Activated naive CD4-positive, alpha-beta T cell treated with anti-CD3 and anti-CD28 coated beads for 36 hours (primary cell): ENCODE data around the gene HS6ST2. TPM values are rescaled to one million over a fixed set of nuclear protein-coding genes. Genes with fewer than 3 reads are reported as not detected.

Source experiments
- CTCF ChIA-PET: fragments of 350-600 bp; sonication (Branson Sonifier 250); formaldehyde crosslinking; loops from one replicate; lab custom pipeline; 2021; ENCODE audit warnings: antibody characterized with exemption; lab: Charles Lee
- DNase-seq: peaks from one replicate; pipeline ENCODE4 v3.0.0-alpha.2; 2020
- H3K27ac Mint-ChIP-seq: one replicate; pipeline ENCODE4 v1.8.0; 2021; ENCODE audit warnings: mild to moderate bottlenecking, mixed read lengths
- H3K27me3 Mint-ChIP-seq: one replicate; pipeline ENCODE4 v1.8.0; 2021; ENCODE audit warnings: low read depth, mixed read lengths
- H3K36me3 Mint-ChIP-seq: one replicate; pipeline ENCODE4 v1.8.0; 2021; ENCODE audit warnings: low read depth, mixed read lengths
- H3K4me1 Mint-ChIP-seq: one replicate; pipeline ENCODE4 v1.8.0; 2021; ENCODE audit warnings: low read depth, mixed read lengths
- H3K4me3 Mint-ChIP-seq: one replicate; pipeline ENCODE4 v1.8.0; 2021; ENCODE audit warnings: mild to moderate bottlenecking, moderate library complexity, mixed read lengths
- H3K9me3 Mint-ChIP-seq: one replicate; pipeline ENCODE4 v1.8.0; 2021; ENCODE audit warnings: mixed read lengths
- intact Hi-C: fragments of 100-400 bp; cut with micrococcal nuclease; formaldehyde crosslinking; loops from one replicate; pipeline ENCODE4 v1.15.1; 2023
- total RNA-seq, 2 experiments: library from RNA; stranded (reverse); gene quantifications; one replicate each; pipeline ENCODE4 v1.2.3, GENCODE V29; 2021

HS6ST2 gene
- total RNA-seq, 2 experiments from 2014 or later: 0.98 to 1.3 TPM

GRCh38 chrX:132862562-132862961 is 95.9 kb downstream of the HS6ST2 start:
- DNase-seq: no peak
- Mint-ChIP-seq H3K9me3 (no peaks in the 10 kb centered on the region), H3K4me1 (no peaks in the 10 kb centered on the region), H3K4me3 (no peak overlapping the region), H3K36me3 (no peaks in the 10 kb centered on the region), H3K27me3 (peaks cover 9% of the 10 kb centered on the region), H3K27ac (no peak overlapping the region)
- CTCF ChIA-PET: no interaction called here
- intact Hi-C loops: no loop called here

DNA sequence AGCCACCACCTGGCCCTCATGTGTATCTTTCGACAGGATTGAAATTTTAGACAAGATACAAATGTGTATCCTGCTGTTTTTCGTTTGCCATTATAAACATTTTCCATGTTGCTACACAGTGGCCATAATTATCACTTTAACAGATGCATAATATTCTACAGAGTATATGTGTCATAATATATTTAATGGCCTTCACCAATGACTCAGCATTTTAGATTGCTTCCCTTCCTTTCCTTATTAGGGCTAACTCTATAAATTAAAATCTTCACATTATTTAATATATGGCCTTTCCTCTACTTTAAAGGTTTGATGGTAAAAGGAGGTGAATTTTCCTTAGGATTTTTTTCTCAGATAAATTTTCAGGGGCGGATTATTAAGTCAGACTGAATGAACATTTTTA is 97.4 kb downstream of the HS6ST2 start:
- intact Hi-C loops: no loop called here
- H3K36me3 Mint-ChIP-seq: no peaks in the 10 kb centered on the region
- H3K27ac Mint-ChIP-seq: no peak overlapping the region
- H3K9me3 Mint-ChIP-seq: no peaks in the 10 kb centered on the region
- H3K4me3 Mint-ChIP-seq: no peak overlapping the region
- CTCF ChIA-PET: no interaction called here
- no peak for DNase-seq
- peaks cover 9% of the 10 kb centered on the region for H3K27me3 Mint-ChIP-seq
- no peaks in the 10 kb centered on the region for H3K4me1 Mint-ChIP-seq

- H3K27ac Mint-ChIP-seq: no peak overlapping the region
- no peak overlapping the region for H3K4me3 Mint-ChIP-seq
- intact Hi-C loops: no loop called here
- H3K9me3 Mint-ChIP-seq: no peaks in the 10 kb centered on the region
- H3K4me1 Mint-ChIP-seq: no peaks in the 10 kb centered on the region
- no peaks in the 10 kb centered on the region for H3K36me3 Mint-ChIP-seq
- DNase-seq: no peak
- peaks cover 9% of the 10 kb centered on the region for H3K27me3 Mint-ChIP-seq
- CTCF ChIA-PET: no interaction called here
Observed at GRCh38 chrX:132860200-132860599, 98.2 kb downstream of the HS6ST2 start.

DNA sequence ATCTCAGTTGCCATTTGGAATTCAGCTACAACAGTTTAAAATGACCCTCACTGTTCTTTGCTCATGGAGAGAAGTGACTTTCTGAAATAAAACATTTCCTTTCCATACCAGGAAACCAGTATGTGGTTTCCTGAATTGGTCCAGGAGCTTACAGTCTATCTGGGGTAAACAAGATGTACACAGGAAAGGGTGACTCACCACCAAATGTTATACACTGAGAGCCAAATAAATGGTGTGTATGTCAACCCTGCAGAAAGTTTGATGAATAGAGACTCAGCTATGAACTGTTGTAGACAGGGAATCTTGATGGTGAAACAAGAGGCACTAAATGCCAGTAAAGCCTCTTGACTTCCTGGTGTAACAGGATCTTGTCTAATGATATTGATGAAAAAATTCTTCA is 100.4 kb downstream of the HS6ST2 start:
- Mint-ChIP-seq H3K4me1 (no peaks in the 10 kb centered on the region), H3K27ac (no peak overlapping the region), H3K9me3 (no peaks in the 10 kb centered on the region), H3K4me3 (no peak overlapping the region), H3K27me3 (peaks cover 3% of the 10 kb centered on the region), H3K36me3 (no peaks in the 10 kb centered on the region)
- intact Hi-C loops: no loop called here
- CTCF ChIA-PET: no interaction called here
- DNase-seq: no peak

- Mint-ChIP-seq H3K36me3 (no peaks in the 10 kb centered on the region), H3K27me3 (peaks cover 3% of the 10 kb centered on the region), H3K27ac (no peak overlapping the region), H3K9me3 (no peaks in the 10 kb centered on the region), H3K4me1 (no peaks in the 10 kb centered on the region), H3K4me3 (no peak overlapping the region)
- intact Hi-C loops: no loop called here
- no peak for DNase-seq
- CTCF ChIA-PET: no interaction called here
Observed at GRCh38 chrX:132855780-132856341, 102.6 kb downstream of the HS6ST2 start.

DNA sequence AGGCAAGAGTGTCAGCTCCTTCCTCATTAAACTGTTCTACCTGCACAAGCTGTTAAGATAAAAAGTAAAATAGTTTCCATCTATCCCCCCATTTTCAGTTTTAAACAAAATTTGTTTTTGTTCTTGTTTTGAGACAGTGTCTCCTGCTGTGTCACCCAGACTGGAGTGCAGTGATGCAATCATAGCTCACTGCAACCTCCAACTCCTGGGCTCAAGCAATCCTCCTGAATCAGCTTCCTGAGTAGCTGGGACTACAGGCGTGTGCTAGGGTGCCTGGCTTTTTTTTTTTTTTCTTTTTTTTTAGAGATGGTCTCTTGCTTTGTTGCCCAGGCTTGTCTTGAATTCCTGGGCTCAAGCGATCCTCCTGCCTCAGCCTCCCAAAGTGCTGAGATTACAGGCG is 105.4 kb downstream of the HS6ST2 start:
- H3K27me3 Mint-ChIP-seq: peaks cover 2% of the 10 kb centered on the region
- intact Hi-C loops: no loop called here
- no peak overlapping the region for H3K4me3 Mint-ChIP-seq
- no peak for DNase-seq
- no peaks in the 10 kb centered on the region for H3K9me3 Mint-ChIP-seq
- no peaks in the 10 kb centered on the region for H3K4me1 Mint-ChIP-seq
- no peaks in the 10 kb centered on the region for H3K36me3 Mint-ChIP-seq
- CTCF ChIA-PET: no interaction called here
- no peak overlapping the region for H3K27ac Mint-ChIP-seq

DNA sequence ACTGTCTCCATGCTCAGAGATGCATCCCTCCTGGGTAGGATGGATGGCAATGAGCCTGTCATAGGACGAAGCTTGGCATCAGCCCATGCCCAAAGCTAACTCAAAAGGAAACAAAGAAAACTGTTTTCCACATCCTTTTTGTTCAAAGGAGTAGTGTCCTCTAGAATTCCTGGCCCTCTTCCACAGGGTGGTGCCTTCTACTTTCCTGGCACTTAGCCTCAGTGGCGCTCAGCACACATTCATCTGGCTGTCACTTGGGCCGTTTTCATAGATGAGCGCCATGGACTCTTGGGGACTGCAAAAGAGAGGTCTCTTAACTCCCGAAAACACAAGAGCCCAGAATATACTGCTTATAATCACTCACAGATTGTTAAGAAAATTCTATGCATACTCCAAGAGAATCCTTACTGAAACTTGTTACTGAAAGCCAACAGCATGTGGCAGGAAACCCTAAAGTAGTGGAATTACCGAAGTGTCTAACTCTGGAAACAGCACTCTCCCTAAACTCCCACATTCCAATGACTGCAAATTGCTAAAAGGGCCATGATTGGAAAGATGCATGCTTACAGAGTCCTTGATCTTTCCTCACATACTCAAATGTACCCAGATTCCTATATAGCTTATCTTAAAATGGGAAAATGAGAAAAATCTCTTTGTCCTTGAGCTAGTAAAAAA is 110.0 kb downstream of the HS6ST2 start:
- CTCF ChIA-PET: no interaction called here
- peaks cover 2% of the 10 kb centered on the region for H3K27me3 Mint-ChIP-seq
- H3K36me3 Mint-ChIP-seq: no peaks in the 10 kb centered on the region
- no peak overlapping the region for H3K27ac Mint-ChIP-seq
- no peaks in the 10 kb centered on the region for H3K9me3 Mint-ChIP-seq
- H3K4me3 Mint-ChIP-seq: no peak overlapping the region
- intact Hi-C loops: no loop called here
- H3K4me1 Mint-ChIP-seq: no peaks in the 10 kb centered on the region
- DNase-seq: no peak

- H3K36me3 Mint-ChIP-seq: no peaks in the 10 kb centered on the region
- no peak for DNase-seq
- H3K9me3 Mint-ChIP-seq: no peaks in the 10 kb centered on the region
- H3K4me1 Mint-ChIP-seq: no peaks in the 10 kb centered on the region
- intact Hi-C loops: no loop called here
- no peak overlapping the region for H3K27ac Mint-ChIP-seq
- CTCF ChIA-PET: no interaction called here
- no peak overlapping the region for H3K4me3 Mint-ChIP-seq
- H3K27me3 Mint-ChIP-seq: no peaks in the 10 kb centered on the region
Observed at GRCh38 chrX:132843363-132843762, 115.1 kb downstream of the HS6ST2 start.

DNA sequence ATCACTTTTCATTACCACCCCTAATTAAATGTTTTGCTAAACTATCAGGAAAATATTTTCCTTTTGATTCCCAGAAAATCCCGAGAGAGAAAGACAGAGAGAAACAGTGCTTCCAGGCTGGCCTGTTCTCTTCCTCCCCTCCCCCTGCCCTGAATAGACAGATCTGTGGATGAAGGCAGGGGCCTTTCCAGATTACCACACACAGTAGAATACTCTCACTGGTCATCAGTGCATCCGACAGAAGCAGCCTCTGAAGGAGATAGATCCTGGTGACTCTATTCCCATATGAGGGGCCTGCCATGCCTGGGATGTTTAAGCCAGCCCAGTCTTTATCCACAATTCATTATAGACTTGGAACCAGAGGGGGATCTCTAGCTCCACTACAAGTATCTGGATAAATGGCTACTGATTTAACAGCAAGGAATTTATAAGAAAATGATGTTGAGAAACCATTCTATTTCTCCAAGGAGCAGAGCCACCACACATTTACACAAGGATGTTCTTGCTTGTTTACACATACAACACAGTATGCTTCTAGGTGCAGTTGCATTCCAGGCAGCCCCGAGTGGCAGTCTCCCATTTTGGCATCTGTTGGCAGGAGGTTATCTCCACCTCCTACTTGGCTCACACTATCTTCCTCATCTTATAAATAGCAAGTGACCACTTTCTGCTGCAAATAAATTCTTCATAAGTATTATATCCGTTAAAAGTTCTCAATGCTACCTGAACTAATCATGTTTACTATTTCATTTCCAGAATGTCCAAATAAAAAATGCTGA is 115.8 kb downstream of the HS6ST2 start:
- no peak for DNase-seq
- CTCF ChIA-PET: no interaction called here
- no peaks in the 10 kb centered on the region for H3K27me3 Mint-ChIP-seq
- no peaks in the 10 kb centered on the region for H3K4me1 Mint-ChIP-seq
- H3K36me3 Mint-ChIP-seq: no peaks in the 10 kb centered on the region
- no peaks in the 10 kb centered on the region for H3K9me3 Mint-ChIP-seq
- H3K27ac Mint-ChIP-seq: no peak overlapping the region
- intact Hi-C loops: no loop called here
- H3K4me3 Mint-ChIP-seq: no peak overlapping the region

DNA sequence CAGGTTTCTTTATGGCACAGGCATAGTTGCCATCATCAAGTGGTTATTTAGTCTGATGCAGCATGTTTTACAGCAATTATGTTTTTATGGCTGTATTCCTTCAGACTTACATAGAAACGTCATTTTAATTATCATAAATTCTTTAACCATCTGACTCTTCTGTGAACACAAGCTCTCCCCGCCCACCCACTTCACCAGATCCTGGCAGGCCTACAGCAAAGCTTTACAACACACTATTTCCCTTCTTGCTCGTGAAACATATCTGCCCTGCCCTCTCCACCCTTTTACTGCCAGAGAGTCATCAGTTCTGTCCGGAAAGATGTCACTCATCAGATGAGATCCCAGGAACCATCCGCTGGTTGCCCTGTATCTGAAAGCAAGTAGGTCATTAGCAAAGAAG is 120.5 kb downstream of the HS6ST2 start:
- Mint-ChIP-seq H3K9me3 (no peaks in the 10 kb centered on the region), H3K27me3 (no peaks in the 10 kb centered on the region), H3K27ac (no peak overlapping the region), H3K36me3 (no peaks in the 10 kb centered on the region), H3K4me3 (no peak overlapping the region), H3K4me1 (no peaks in the 10 kb centered on the region)
- CTCF ChIA-PET: no interaction called here
- intact Hi-C loops: no loop called here
- DNase-seq: no peak

DNA sequence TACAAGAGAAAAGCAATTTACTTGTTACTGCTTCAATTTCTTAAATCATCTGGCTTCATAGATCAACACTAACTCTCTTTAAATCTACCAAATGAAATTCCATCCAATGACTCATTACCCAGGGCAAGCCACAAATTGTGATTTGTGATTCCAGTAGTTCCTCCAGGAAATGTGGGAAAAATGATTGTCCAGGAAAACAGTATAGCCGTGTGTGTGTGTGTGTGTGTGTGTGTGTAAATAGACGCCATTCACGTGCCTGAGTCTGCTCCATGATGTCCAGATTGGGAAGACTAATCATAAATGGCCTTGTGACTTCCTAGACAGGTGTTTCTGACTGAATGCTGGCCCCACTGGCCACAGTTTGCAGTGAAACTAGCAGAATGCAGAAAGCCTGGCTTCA is 121.3 kb downstream of the HS6ST2 start:
- CTCF ChIA-PET: no interaction called here
- H3K4me3 Mint-ChIP-seq: no peak overlapping the region
- intact Hi-C loops: no loop called here
- H3K27ac Mint-ChIP-seq: no peak overlapping the region
- no peaks in the 10 kb centered on the region for H3K27me3 Mint-ChIP-seq
- no peak for DNase-seq
- no peaks in the 10 kb centered on the region for H3K36me3 Mint-ChIP-seq
- H3K9me3 Mint-ChIP-seq: no peaks in the 10 kb centered on the region
- no peaks in the 10 kb centered on the region for H3K4me1 Mint-ChIP-seq

GRCh38 chrX:132836471-132836870 is 122.0 kb downstream of the HS6ST2 start:
- no peak for DNase-seq
- H3K27ac Mint-ChIP-seq: no peak overlapping the region
- no peaks in the 10 kb centered on the region for H3K9me3 Mint-ChIP-seq
- CTCF ChIA-PET: no interaction called here
- no peaks in the 10 kb centered on the region for H3K27me3 Mint-ChIP-seq
- no peaks in the 10 kb centered on the region for H3K4me1 Mint-ChIP-seq
- intact Hi-C loops: no loop called here
- no peak overlapping the region for H3K4me3 Mint-ChIP-seq
- no peaks in the 10 kb centered on the region for H3K36me3 Mint-ChIP-seq

DNA sequence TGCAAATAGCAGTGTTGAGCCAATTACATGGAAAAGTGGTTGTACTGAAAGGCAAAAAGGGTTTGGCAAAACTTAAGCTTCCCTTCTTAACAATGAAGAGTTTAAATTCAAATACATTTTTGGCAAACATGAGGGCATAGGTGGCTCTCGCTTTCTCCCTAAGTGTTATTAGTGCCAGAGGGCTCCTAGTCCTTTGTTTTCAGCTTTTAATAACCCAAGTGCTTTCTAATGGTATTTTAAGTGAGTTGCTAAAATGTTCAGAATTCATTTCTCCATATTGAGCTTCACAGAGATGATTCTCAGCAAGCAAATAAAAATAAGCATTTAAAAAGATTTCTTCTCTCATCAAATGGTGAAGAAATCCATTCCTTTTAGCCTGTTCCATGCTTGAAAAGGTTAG is 123.7 kb downstream of the HS6ST2 start:
- H3K4me1 Mint-ChIP-seq: no peaks in the 10 kb centered on the region
- intact Hi-C loops: no loop called here

More for the DNA sequence above, 123.7 kb downstream of the HS6ST2 start:
- no peaks in the 10 kb centered on the region for H3K36me3 Mint-ChIP-seq
- no peaks in the 10 kb centered on the region for H3K9me3 Mint-ChIP-seq
- CTCF ChIA-PET: no interaction called here
- no peaks in the 10 kb centered on the region for H3K27me3 Mint-ChIP-seq
- no peak for DNase-seq
- no peak overlapping the region for H3K4me3 Mint-ChIP-seq
- no peak overlapping the region for H3K27ac Mint-ChIP-seq
